IPS DF 4.7 (cell line): ENCODE measurements around the gene E2F4.

Source experiments
- DNase-seq: peaks from one replicate; pipeline ENCODE4 v3.0.0-alpha.2; 2013; ENCODE audit warnings: low spot score; ENCODE audit errors: extremely low read depth

E2F4 gene

DNA sequence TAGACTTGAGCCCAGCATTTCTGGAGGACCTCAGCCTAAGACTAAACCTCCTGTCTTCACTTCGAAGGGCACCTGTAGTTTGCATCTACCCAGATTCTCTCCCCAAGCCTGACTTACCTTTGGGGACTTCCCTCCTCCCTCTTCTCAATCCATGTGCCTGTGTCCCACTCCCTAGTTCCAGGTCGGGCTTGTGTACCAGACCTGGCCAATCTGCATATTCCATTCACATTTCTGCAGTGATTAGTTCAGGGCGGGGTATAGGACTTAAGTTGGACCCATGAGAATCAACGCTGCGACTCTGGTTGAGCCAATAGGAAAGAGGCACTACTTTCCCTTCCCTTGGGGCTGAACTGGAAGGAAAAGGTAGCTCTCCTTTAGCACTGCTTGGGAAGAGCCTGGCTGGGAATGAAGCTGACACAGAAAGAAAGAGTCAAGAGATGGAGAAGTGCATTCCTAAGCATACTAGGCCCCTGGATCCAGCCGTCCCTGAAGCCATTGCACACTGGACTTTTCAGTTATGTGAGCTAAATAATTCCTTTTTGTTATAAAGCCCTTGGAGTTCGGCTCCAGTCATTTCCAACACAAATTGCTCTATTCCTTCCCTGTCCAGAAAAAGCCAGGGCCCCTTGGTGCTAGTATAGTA is 34.7 kb upstream of the E2F4 start:
- DNase-seq: no peak

DNA sequence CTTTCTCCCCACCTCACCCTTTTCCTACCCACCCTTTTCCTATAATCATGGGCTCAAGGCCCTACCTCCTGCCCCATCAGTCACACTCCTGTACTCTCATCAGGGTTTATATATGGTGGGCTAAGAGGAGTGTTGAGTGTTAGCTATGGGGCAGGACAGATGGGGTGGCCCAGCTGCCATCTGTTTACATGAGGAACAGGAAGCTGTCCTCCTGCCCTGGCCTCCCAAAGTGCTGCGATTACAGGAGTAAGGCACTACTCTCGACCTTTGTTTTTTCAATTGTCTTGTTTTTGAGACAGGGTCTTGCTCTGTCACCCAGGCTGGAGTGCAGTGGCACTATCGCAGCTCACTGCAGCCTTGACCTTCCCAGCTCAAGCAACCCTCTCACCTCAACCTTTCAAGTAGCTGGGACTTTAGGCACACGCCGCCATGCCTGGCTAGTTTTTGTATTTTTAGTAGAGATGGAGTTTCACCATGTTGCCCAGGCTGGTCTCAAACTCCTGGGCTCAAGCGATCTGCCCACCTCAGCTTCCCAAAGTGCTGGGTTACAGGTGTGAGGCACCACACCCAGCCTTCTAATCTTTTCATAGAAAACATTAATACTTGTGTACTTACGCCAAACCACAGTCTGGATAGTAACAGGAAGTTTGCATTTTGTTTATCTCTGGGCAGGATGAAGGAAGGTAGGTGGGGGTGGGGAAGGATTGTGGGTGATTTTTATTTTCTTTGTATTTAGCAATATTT is 33.9 kb upstream of the E2F4 start:
- no peak for DNase-seq

DNA sequence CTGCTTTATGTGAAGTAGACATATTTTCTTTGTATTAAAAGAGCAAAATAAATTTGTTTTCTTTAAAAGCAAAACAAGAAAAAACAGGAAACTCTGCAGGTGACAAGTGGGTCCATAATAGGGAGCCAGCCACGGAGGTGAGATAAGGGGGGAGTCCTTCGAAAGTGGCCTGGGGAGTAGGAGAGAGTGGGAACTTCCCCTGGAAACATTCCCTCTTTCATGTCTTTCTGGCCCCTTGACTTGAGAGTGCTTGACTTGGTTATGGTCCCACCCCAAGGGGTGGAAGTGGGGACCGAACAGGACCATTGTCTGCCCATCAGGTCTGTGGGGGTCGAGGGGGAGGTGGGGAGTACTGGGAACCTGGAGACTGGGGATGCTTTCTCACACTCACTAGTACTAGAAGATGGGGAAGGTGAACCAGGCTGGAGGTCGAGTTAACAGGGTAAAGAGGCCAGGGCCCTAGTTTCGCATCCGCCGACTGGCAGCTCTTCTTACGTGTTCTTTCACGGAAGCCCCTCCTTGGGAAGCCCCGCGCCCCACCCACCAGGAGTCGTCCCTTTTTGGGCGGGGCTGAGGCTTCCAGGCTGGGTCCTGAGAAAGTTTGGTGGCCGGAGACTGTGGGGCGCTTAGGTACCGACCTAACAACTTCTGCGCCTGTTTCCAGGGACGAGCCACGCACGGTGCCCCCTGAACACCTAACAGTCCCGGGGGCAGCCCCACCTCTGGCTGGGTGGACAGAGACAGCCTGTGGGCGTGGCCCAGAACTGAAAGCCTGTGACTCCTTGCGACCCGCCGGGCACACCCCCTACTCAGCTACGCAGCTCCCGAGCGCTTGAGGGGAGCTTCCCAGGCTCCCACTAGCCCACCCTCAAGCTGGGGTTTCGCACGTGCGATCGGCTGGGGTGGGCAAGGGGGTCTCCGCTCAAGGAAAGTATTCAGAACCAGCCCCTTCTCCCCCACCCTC is 33.0 kb upstream of the E2F4 start:
- DNase-seq: no peak

DNA sequence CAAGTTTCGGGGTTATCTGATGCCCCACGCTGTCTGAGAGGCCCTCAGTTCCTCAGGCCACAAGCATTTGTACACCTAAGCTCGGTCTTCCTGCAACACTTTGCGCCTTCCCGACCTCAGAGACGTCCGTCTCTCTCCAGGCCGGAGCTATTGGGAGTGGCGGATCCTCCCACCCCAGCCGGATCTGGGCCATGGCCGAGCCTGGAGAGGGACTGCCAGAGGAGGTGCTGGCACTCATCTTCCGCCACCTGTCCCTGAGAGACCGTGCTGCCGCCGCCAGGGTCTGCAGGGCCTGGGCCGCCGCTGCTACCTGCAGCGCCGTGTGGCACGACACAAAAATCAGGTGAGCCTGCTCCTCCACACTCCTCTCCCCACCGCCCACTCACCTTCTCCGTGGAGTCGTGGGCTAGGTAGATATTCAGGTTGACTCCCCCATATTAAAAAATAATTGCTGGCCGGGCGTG is 30.3 kb upstream of the E2F4 start:
- no peak for DNase-seq

- DNase-seq: no peak
Observed at GRCh38 chr16:67162506-67163163, 29.3 kb upstream of the E2F4 start.

- DNase-seq: no peak
Observed at GRCh38 chr16:67163164-67163998, 28.6 kb upstream of the E2F4 start.

DNA sequence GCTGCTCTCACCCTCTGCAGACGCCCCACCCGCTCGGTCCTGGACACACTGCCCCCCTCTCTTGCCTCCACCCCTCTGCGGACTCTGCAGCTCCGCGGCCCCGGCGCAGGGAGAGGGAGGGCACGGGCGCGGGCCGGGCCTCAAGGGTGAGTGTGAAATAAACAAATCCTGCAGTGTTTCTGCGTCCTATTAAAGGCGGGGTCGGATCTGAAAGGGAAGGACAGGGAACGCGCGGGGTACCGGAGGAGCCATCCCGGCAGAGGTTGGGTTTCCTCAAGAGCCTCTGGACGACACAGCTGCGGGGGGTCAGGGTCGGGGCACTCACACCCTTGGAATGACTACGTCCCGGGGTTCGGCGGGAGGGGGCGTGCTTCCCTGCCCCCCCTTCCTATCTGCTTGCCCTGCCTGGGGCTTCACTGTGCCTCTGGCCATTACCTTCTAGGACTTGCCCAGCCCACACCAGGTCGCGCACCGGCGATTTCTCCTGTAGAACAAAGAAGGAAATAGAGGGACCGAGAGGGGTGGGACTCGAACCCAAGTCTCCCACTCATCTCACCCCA is 27.9 kb upstream of the E2F4 start:
- DNase-seq: no peak

GRCh38 chr16:67164599-67165061 is 27.3 kb upstream of the E2F4 start, which contains the start of gene HSF4:
TSS of gene HSF4 (plus strand) at chr16:67164745. CDS start at chr16:67164812, 67 bp downstream.
- DNase-seq: no peak

DNA sequence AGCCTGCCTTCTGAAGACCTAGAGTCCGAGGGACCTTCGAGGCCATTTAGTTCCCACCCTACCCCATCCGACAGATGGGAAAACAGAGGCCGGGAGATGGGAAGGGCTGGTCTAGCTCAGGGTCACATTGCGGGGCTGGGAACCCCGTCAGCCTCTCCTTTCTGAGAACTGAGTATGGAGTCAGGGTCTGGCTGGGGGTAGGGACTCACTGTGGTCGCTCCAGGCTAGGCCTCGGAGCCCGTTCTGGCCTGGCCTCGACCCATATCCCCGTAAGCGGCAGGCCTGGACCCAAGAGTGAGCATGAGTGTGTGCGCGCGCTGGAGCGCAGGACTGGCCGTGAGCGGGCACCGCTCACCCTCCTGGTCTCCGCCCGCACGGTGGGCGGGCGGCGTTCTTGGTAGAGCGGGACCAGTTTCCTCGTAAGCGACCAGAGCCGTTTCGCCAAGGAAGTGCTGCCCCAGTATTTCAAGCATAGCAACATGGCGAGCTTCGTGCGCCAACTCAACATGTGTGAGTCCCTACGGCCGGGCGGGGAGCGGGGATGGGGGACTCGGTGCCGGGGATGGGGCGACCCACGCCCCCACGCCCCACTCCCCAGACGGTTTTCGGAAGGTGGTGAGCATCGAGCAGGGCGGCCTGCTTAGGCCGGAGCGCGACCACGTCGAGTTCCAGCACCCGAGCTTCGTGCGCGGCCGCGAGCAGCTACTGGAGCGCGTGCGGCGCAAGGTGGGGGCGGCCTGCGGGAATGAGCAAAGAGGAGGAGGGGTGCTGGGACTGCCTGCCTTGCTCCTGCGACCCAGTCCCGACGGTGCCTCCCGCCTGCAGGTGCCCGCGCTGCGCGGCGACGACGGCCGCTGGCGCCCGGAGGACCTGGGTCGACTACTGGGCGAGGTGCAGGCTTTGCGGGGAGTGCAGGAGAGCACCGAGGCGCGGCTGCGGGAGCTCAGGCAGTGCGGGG is 26.6 kb upstream of the E2F4 start:
- DNase-seq: no peak

DNA sequence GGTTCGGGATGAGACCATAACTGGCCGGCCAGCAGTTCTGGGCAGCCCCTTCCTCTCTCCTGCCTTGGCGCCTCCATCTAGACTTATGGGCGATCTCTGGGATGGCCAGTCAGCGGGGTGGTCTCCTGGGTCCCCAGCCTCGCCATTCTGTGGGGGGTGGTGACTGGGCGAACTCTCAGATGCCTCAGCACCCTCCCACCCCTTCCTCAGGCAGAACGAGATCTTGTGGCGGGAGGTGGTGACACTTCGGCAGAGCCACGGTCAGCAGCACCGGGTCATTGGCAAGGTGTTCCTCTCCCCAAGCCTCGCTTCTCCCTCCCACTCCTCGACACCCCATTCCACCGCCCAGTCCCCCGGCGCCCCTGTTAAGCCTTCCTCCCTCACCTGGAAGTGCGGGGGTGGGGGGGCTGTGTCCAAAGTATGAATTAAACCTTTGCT is 25.8 kb upstream of the E2F4 start:
- no peak for DNase-seq

- DNase-seq: no peak
Observed at GRCh38 chr16:67166598-67167168, 25.3 kb upstream of the E2F4 start.

DNA sequence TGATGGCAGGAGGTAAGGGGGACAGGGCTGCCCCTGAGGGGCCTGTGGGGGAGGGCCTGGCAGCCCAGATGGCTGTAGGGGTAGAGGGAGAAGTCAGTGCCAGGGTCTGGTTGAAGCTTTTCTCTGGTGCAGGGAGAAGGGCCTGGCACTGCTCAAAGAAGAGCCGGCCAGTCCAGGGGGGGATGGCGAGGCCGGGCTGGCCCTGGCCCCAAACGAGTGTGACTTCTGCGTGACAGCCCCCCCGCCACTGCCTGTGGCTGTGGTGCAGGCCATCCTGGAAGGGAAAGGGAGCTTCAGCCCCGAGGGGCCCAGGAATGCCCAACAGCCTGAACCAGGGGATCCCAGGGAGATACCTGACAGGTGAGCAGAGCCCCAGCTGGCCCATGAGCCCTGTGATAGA is 24.4 kb upstream of the E2F4 start:
- DNase-seq: no peak

- no peak for DNase-seq
Observed at GRCh38 chr16:67169011-67169451, 22.9 kb upstream of the E2F4 start.

DNA sequence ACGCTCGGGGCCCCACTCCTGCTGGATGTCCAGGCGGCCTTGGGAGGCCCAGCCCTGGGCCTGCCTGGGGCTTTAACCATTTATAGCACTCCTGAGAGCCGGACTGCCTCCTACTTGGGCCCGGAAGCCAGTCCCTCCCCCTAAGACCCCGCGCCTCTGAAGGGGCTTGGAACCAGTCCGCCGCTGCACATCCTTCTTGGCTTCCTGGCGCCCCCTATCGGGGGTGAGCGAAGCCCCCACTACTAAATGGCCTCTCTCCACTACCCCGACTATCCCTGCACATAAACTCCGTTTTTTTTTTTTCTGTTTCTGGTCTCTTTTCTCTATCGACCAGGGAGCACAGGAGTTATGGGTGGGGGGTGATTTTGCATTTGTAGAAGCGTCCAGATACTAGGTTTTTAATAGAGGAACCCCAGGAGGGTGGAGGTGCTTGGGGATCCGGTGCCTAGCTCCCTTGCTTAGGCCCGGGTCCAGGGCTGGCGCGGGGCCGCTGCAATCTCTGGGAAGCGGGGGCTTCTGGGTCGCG is 22.2 kb upstream of the E2F4 start:
- DNase-seq: no peak

- no peak for DNase-seq
Observed at GRCh38 chr16:67170168-67170948, 21.6 kb upstream of the E2F4 start, which contains the start of gene NOL3. TSS of gene NOL3 (plus strand) at chr16:67170538.

DNA sequence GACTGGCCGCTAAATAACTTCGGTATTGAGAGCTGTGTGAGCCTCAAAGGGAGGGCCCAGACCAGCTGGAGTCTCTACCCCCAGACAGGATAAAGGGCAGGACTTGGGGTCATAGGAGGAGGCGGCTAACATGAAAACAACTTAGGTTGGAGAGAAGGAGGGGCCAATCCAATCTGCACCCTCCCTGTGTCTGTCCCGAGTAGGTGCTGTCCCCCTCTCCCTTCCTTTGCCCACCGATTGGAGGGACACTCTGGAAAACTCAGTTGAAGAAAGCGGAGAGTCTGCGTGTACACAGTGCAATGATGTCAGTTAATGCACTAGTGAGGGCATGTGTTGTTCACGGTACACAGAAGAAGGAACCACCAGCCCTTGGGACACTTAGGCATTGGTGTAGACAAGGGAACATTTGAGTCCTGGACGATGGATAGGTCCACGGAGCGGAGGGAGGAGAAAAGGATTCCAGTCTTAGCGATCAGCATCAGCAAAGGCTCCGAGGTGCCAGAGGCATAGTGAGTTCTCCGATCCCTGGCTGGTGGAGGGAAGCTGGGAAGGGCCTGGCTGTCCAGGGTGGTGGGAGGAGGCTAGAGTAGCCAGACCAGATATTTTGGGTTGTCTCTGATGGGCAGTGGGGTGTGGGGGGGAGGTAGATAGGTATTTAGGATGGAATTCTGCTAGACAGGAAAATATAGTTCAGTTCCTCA is 20.9 kb upstream of the E2F4 start:
- DNase-seq: no peak

GRCh38 chr16:67173323-67173722 is 18.6 kb upstream of the E2F4 start:
- no peak for DNase-seq
